SH-SY5Y (cell line): ENCODE results near the gene ALG14.

Source experiments
- GATA2 ChIP-seq: IDR thresholded peaks from 2 replicates; pipeline ENCODE4 v1.6.1; 2011; ENCODE audit warnings: mild to moderate bottlenecking, low read depth, low read length
- GATA3 ChIP-seq: IDR thresholded peaks from 2 replicates; pipeline ENCODE4 v1.6.1; 2011; ENCODE audit warnings: low read depth, mild to moderate bottlenecking, low read length, moderate library complexity

DNA sequence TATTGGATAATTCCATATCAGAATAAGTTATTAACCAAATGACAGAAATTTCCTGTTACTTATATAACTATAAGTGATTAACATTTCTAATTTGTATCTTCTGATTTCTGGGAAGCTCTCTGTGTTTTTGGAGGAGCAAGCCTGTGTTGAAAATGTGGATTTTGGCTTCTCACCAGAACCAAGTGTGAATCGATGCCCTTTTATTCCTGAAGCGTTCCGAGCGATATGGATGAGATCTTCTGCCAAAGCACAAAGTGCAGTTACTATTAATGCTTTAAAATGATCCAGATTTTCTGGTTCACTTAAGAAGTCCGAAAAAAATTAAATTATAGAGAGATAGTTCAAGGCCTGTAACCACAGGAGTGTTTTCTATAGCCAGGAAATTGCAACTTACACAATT is 22.8 kb downstream of the ALG14 start:
- TF ChIP-seq GATA2 = no peak
- TF ChIP-seq GATA3 = no peak
